Cortex of kidney (tissue), 1 donor: Measurements from ENCODE around the gene DCHS1.

Experiments
- DNase-seq: peaks from one replicate; lab custom pipeline; 2025; lab: John Stamatoyannopoulos, UW

The DCHS1 gene

GRCh38 chr11:6673523-6674218 is 18.1 kb upstream of the DCHS1 start:
- no peak for DNase-seq

GRCh38 chr11:6671991-6672390 is 16.4 kb upstream of the DCHS1 start:
- DNase-seq: no peak

- no peak for DNase-seq
Measured at GRCh38 chr11:6670202-6670830, 14.7 kb upstream of the DCHS1 start.

GRCh38 chr11:6667733-6668374 is 12.2 kb upstream of the DCHS1 start:
- DNase-seq: no peak

GRCh38 chr11:6666302-6667183 is 10.9 kb upstream of the DCHS1 start:
- no peak for DNase-seq

- no peak for DNase-seq
Measured at GRCh38 chr11:6664551-6664950, 8.9 kb upstream of the DCHS1 start.

GRCh38 chr11:6663794-6664469 is 8.3 kb upstream of the DCHS1 start:
- no peak for DNase-seq

- DNase-seq: no peak
Measured at GRCh38 chr11:6660712-6661111, 5.1 kb upstream of the DCHS1 start.

- DNase-seq: no peak
Measured at GRCh38 chr11:6658647-6659046, 3.0 kb upstream of the DCHS1 start.

- DNase-seq: no peak
Measured at GRCh38 chr11:6657346-6657745, 1.7 kb upstream of the DCHS1 start.

- DNase-seq: no peak
Measured at GRCh38 chr11:6656936-6657335, 1.3 kb upstream of the DCHS1 start.

- DNase-seq: no peak
Measured at GRCh38 chr11:6656584-6656915, 941 bp upstream of the DCHS1 start.

GRCh38 chr11:6655020-6655789 is 404 bp downstream of the DCHS1 start:
- no peak for DNase-seq

- DNase-seq: no peak
Measured at GRCh38 chr11:6654281-6655019, 1.2 kb downstream of the DCHS1 start.

GRCh38 chr11:6653656-6654055 is 2.0 kb downstream of the DCHS1 start:
- no peak for DNase-seq

GRCh38 chr11:6653097-6653496 is 2.5 kb downstream of the DCHS1 start:
- DNase-seq: no peak

GRCh38 chr11:6652182-6652581 is 3.4 kb downstream of the DCHS1 start:
- no peak for DNase-seq

GRCh38 chr11:6650980-6651379 is 4.6 kb downstream of the DCHS1 start:
- DNase-seq: no peak

- DNase-seq: no peak
Measured at GRCh38 chr11:6650104-6650503, 5.5 kb downstream of the DCHS1 start.

GRCh38 chr11:6648501-6648900 is 7.1 kb downstream of the DCHS1 start:
- no peak for DNase-seq

- no peak for DNase-seq
Measured at GRCh38 chr11:6647836-6648235, 7.8 kb downstream of the DCHS1 start.
